Measurements from ENCODE around the gene NDUFA13.

NDUFA13 gene

DNA sequence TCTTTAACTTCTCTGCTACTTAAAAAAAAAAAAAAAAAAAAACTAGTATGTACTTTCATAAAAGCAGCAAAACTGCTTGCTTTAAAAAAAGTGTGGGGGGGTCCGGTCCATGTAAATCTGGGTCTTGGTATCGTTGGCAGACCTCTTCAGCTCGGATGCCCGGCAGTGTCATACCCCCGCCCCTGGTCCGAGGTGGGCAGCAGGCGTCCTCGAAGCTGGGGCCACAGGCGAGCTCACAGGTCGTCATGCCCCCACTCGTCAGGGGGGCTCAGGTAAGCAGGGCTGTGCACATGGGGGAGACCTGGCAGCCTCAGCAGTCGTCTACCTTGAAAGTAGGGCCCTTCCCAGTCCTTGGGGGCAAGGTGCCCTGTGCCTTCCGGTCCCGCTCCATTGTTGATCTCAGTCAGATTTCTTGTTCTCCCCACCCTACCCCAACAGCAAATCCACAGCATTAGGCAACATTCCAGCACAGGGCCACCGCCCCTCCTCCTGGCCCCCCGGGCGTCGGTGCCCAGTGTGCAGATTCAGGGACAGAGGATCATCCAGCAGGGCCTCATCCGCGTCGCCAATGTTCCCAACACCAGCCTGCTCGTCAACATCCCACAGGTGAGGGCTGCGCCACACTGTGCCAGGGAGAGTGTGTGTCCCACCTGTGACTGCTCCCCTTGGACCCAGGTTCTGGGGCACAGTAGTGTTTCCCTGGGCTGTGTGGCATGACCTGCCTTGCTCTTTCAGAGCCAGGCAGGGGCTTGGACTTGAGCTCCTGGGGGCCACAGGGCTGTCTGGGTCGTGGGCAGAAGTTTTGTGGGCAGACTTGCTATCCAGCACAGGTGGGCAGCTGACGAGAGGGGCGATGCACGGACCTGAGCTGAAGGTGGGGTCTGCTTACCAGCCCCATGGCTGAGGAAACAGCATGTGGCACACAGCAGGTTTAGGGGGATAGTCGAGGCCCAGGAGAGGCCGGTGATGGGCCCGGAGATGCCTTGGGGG is 20.1 kb upstream of the NDUFA13 start:
- H3K27me3 Mint-ChIP-seq = no peaks in the 10 kb centered on the region
- peaks cover 5% of the 10 kb centered on the region for H3K4me1 Mint-ChIP-seq (ENCODE audit: low read depth)
- H3K36me3 Mint-ChIP-seq (ENCODE audit: low read depth) = peaks cover 100% of the 10 kb centered on the region
- intact Hi-C loops (cut with micrococcal nuclease) = no loop called here
- no peak overlapping the region for H3K4me3 Mint-ChIP-seq
- H3K27ac Mint-ChIP-seq = no peak overlapping the region
- H3K9me3 Mint-ChIP-seq = no peaks in the 10 kb centered on the region

DNA sequence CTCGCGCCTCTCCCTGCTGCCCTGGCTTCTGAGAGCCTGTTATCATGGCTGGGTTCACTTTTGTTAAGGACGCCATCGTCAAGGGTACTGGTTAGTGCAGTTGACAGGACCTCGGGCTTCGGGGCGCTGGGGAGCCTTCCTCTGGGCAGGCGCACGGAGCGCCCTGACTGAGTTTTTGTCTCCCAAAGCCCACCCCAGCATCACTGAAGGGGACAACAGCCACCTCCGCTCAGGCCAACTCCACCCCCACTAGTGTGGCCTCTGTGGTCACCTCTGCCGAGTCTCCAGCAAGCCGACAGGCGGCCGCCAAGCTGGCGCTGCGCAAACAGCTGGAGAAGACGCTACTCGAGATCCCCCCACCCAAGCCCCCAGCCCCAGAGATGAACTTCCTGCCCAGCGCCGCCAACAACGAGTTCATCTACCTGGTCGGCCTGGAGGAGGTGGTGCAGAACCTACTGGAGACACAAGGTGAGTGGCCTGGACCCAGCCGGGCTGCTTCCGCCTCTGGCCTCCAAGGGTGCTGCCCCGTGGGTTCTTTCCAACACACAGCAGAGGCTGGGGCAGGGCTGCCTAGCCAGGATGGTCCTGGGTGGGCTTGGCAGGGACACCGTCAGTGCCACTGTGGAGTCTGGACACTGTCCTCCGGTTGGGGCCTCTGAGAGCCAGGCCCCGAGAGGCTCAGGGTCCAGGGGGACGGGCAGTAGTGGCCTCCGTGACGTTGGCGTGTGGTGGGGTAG is 17.6 kb upstream of the NDUFA13 start:
- intact Hi-C loops (cut with micrococcal nuclease) = no loop called here
- H3K36me3 Mint-ChIP-seq (ENCODE audit: low read depth) = peaks cover 100% of the 10 kb centered on the region
- no peak overlapping the region for H3K4me3 Mint-ChIP-seq
- no peaks in the 10 kb centered on the region for H3K27me3 Mint-ChIP-seq
- no peak overlapping the region for H3K27ac Mint-ChIP-seq
- no peaks in the 10 kb centered on the region for H3K9me3 Mint-ChIP-seq
- H3K4me1 Mint-ChIP-seq (ENCODE audit: low read depth) = no peaks in the 10 kb centered on the region

DNA sequence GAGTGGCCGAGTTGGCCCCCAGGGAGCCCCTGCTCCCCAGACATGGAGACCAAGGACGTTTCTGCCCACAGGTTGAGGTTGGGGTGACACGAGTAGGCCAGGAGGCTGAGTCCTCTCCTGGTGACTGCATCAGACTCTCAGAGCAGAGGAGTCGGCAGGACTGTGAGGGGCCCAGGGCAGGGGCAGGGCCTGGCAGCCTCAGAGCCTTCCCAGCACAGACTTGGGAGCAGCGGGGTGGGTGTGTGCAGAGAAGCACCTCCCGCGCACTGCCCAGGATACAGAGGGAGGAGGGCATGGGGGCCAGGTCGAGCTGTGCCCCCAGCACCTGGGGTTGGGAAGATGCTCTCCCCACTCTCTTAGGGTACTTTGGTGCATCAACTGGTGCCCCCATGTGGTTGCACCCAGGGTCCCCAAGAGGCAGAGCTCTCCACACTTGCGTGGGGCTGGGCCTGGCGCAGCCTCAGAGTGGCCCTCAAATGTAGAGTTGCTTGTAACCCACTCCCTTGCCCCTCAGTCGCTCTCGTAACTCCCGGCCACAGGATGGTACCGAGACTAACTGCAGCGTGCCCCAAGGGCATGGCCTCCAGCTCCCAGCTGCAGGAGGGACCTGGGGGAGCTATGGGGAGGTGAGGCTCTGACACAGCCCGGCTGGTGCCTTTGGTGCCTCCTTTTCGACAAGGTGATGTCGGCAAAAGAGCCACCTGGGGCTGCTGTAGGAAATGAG is 16.6 kb upstream of the NDUFA13 start:
- Mint-ChIP-seq H3K4me1 (ENCODE audit: low read depth) (no peaks in the 10 kb centered on the region), H3K4me3 (no peak overlapping the region), H3K27me3 (no peaks in the 10 kb centered on the region), H3K36me3 (ENCODE audit: low read depth) (peaks cover 100% of the 10 kb centered on the region), H3K27ac (no peak overlapping the region), H3K9me3 (no peaks in the 10 kb centered on the region)
- intact Hi-C loops (cut with micrococcal nuclease) = no loop called here

DNA sequence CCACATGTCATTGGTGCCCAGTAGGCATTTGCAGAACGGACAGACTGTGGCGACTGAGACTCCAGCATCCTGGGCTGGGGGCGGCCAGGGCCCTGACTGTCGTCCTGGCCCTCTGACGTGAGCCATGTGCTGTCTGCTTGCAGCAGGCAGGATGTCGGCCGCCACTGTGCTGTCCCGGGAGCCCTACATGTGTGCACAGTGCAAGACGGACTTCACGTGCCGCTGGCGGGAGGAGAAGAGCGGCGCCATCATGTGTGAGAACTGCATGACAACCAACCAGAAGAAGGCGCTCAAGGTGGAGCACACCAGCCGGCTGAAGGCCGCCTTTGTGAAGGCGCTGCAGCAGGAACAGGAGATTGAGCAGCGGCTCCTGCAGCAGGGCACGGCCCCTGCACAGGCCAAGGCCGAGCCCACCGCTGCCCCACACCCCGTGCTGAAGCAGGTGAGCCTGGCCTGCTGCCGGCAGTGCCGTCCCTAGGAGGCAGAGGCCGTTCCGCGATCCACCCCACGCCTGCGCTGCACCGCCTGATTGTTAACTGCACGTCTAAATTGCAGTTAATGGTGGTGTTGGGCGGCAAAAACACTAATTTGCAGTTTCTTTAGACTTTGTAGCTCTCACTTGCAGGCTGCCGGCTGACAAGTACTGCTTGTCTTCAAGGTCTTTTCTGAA is 14.9 kb upstream of the NDUFA13 start:
- intact Hi-C loops (cut with micrococcal nuclease) = no loop called here
- Mint-ChIP-seq H3K4me1 (ENCODE audit: low read depth) (no peaks in the 10 kb centered on the region), H3K36me3 (ENCODE audit: low read depth) (peaks cover 100% of the 10 kb centered on the region), H3K4me3 (no peak overlapping the region), H3K27me3 (no peaks in the 10 kb centered on the region), H3K9me3 (no peaks in the 10 kb centered on the region), H3K27ac (no peak overlapping the region)

DNA sequence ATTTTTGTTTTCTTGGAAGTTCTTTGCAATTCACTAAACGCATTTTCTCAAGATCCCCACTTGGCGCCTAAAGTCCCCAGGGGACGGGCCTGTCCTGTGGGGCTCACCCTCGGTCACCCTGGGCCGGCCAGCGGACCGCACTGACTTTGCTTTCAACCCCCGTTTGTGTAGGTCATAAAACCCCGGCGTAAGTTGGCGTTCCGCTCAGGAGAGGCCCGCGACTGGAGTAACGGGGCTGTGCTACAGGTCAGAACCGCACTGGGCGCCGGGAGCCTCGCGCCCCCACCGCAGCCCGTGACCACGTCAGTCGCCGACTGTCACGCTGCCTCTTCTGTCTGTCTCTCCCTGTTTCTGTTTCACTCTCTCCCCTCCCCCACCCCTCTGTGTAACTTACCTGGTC is 14.2 kb upstream of the NDUFA13 start:
- no peaks in the 10 kb centered on the region for H3K9me3 Mint-ChIP-seq
- no peaks in the 10 kb centered on the region for H3K27me3 Mint-ChIP-seq
- no peak overlapping the region for H3K27ac Mint-ChIP-seq
- intact Hi-C loops (cut with micrococcal nuclease) = no loop called here
- H3K36me3 Mint-ChIP-seq (ENCODE audit: low read depth) = peaks cover 100% of the 10 kb centered on the region
- H3K4me1 Mint-ChIP-seq (ENCODE audit: low read depth) = no peaks in the 10 kb centered on the region
- H3K4me3 Mint-ChIP-seq = no peak overlapping the region

DNA sequence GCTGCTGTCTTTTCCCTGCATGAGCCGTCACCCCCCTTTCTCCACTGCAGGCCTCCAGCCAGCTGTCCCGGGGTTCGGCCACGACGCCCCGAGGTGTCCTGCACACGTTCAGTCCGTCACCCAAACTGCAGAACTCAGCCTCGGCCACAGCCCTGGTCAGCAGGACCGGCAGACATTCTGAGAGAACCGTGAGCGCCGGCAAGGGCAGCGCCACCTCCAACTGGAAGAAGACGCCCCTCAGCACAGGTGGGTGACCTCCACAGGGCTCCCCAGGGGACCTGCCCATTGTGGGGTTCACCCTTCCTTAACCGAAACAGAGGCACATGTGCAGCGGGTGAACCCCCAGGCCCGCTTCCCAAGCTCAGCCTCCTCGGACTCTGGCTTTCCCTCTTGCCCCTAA is 13.7 kb upstream of the NDUFA13 start:
- peaks cover 100% of the 10 kb centered on the region for H3K36me3 Mint-ChIP-seq (ENCODE audit: low read depth)
- no peak overlapping the region for H3K27ac Mint-ChIP-seq
- no peak overlapping the region for H3K4me3 Mint-ChIP-seq
- no peaks in the 10 kb centered on the region for H3K9me3 Mint-ChIP-seq
- H3K27me3 Mint-ChIP-seq = no peaks in the 10 kb centered on the region
- intact Hi-C loops (cut with micrococcal nuclease) = no loop called here
- H3K4me1 Mint-ChIP-seq (ENCODE audit: low read depth) = no peaks in the 10 kb centered on the region

DNA sequence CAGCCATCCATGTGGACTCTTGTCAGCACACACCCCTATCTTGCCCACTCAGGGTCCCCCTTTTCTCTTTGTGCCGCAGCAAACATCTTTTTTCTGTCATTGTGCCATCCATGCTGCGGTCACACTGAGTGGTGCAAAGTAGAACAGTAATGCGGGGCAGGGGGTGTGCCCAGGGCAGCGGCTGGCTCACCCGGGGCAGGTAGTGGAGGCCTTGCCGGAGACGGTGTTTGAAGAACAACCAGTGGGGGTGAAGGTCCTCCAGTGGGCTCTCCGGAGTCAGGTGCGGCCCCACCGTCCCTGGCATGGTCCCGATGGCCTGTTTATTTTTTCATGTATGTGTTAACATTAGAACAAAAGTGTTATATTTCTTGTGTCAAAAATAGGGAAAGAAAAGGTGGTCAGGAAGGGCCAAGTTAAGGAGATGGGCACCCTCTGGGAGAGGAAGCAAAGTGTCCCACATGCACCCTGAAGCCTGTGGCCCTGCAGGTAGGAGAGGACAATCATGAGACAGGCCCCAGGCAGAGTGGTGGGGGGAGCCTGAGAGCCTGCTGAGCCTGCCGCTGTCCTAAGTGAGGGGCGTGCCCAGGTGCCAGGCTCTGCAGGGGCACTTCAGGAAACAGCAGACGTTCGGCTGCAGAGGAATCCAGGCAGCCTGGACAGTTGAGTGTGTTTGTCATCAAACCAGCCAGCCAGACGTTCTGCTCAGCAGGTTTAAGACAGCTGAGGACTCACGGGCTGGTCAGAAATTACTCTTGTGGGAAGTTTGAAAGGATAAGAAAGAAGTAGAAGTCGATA is 13.0 kb upstream of the NDUFA13 start:
- H3K36me3 Mint-ChIP-seq (ENCODE audit: low read depth) = peaks cover 100% of the 10 kb centered on the region
- no peaks in the 10 kb centered on the region for H3K9me3 Mint-ChIP-seq
- no peaks in the 10 kb centered on the region for H3K27me3 Mint-ChIP-seq
- no peaks in the 10 kb centered on the region for H3K4me1 Mint-ChIP-seq (ENCODE audit: low read depth)
- intact Hi-C loops (cut with micrococcal nuclease) = no loop called here
- no peak overlapping the region for H3K27ac Mint-ChIP-seq
- no peak overlapping the region for H3K4me3 Mint-ChIP-seq

DNA sequence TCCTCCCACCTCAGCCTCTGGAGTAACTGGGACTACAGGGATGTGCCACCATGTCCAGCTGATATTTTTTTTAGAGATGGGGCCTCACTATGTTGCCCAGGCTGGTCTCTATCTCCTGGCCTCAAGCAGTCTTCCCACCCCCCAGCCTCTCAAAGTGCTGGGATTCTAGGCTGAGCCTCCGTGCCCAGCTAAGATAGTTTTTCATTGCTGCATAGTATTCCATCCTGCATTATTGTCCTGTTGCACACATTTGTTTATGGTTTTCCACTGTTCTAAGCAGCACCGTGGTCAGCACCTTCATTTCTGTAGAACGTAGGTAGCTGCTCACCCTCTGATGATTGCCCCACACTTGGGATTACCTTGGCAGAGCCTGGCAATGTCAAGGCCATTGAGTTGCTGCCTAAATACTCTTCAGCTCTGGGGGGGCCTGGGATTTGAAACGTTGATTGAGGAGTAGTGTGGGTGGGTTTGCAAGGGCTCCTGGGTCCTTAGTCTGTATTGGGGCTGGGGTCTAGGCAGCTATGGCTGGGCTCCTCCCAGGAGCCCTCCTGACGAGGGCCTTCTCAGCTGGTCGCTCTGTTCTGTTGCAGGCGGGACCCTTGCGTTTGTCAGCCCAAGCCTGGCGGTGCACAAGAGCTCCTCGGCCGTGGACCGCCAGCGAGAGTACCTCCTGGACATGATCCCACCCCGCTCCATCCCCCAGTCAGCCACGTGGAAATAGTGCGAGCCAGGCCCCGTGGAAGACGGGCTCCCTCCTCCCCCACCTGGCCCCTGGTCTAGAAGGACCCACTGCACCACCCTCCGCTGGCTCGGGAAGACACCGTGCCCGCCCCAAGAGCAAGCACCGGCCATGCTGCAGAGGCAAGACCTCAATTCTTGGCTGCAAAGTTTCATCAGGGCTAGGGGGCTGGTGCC is 11.0 kb upstream of the NDUFA13 start:
- Mint-ChIP-seq H3K27me3 (no peaks in the 10 kb centered on the region), H3K27ac (no peak overlapping the region), H3K4me1 (ENCODE audit: low read depth) (no peaks in the 10 kb centered on the region), H3K4me3 (no peak overlapping the region), H3K36me3 (ENCODE audit: low read depth) (peaks cover 83% of the 10 kb centered on the region), H3K9me3 (no peaks in the 10 kb centered on the region)
- intact Hi-C loops (cut with micrococcal nuclease) = no loop called here

DNA sequence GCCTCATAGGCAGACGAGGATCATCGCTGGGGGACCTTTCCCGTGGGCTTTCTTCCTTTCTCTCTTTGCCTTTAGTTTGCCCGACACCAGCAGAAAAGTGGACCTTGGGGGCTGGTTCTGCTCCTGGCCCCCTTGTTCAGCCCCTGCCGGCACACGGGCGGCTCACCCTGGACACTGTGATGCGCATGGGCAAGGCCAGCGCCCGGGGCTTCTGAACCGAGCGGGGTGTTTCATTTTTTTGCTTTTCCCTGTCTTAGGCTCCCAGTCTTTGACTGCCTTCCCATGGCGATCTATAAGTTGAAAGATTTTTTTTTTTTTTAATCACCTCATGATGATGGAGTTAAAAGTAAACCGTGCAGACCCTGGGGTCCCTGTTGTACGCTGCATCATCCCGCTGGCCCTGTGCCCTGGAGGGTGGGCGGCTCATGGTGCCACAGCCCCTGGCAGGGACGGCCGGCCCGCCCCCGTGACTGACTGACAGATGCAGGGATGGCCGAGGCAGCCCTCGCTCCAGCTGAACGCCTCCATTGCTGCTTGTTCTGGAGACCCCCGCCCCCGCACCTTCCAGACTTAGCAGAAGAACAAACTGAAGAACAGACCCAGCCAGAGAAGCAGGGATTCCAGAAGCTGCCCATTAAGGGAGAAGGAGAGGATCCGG is 10.2 kb upstream of the NDUFA13 start:
- intact Hi-C loops (cut with micrococcal nuclease) = no loop called here
- peaks cover 75% of the 10 kb centered on the region for H3K36me3 Mint-ChIP-seq (ENCODE audit: low read depth)
- H3K4me1 Mint-ChIP-seq (ENCODE audit: low read depth) = no peaks in the 10 kb centered on the region
- H3K27ac Mint-ChIP-seq = no peak overlapping the region
- no peaks in the 10 kb centered on the region for H3K27me3 Mint-ChIP-seq
- H3K4me3 Mint-ChIP-seq = no peak overlapping the region
- H3K9me3 Mint-ChIP-seq = no peaks in the 10 kb centered on the region

DNA sequence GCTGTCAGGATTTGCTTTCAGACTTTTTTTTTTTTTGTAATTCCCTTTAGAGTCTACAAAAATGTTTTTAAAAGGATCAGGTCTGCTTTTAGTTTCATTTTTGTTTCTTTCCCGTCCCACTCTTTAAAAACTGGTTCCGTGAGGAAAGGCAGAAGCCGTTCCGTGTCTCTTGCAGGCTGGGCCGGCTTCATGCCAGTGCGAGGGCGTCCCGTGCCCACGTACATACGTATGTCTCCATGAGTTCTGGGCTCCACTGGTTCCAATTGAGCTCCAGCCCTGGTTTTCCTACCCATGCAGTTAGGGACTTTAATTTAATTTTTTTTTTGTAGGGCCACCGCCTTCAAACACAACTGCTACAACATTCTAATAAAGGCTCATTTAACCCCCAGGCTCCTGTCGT is 9.4 kb upstream of the NDUFA13 start:
- no peaks in the 10 kb centered on the region for H3K27me3 Mint-ChIP-seq
- H3K36me3 Mint-ChIP-seq (ENCODE audit: low read depth) = peaks cover 67% of the 10 kb centered on the region
- no peaks in the 10 kb centered on the region for H3K9me3 Mint-ChIP-seq
- intact Hi-C loops (cut with micrococcal nuclease) = no loop called here
- H3K4me3 Mint-ChIP-seq = no peak overlapping the region
- H3K4me1 Mint-ChIP-seq (ENCODE audit: low read depth) = no peaks in the 10 kb centered on the region
- no peak overlapping the region for H3K27ac Mint-ChIP-seq

DNA sequence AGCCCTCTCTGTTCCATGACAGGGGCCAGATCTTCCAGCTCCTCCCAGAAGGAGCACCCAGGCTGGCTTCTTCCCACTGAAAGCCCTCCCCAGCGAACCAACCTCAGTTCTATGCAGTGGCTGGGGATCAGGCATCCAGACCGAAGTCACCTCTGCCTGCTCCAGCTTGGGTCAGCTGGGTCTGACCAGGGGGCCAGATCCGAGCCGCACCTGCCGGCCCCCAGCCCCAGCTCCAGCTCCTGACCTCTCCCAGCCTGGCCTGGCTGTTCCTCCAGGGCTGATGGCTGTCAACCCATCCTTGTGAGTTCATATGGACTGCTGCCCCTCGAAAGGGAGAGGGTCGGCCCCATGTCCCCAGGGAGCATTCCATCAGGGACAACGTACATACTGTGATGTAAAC is 8.7 kb upstream of the NDUFA13 start:
- Mint-ChIP-seq H3K27me3 (no peaks in the 10 kb centered on the region), H3K36me3 (ENCODE audit: low read depth) (peaks cover 60% of the 10 kb centered on the region), H3K27ac (no peak overlapping the region), H3K9me3 (no peaks in the 10 kb centered on the region), H3K4me3 (no peak overlapping the region), H3K4me1 (ENCODE audit: low read depth) (no peaks in the 10 kb centered on the region)
- intact Hi-C loops (cut with micrococcal nuclease) = no loop called here

DNA sequence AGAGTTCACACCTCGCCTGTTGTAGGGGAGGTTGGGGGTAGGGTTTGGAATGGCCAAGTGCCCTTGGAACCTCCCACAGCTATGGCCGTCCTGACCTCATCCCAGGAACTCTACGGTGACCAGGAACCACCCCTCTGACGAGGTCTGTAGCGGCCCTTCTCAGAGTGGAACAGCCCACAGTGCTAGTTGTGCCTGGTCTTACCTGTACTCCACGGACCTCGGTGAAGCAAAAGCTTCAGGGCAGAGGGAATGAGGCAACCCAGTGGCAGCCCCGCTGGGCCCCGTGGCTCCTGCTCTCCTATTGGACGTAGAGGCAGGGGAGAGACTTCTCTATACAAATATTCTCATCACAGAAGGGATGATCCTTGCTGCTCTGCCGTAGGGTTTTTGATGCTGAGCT is 7.8 kb upstream of the NDUFA13 start:
- intact Hi-C loops (cut with micrococcal nuclease) = no loop called here
- Mint-ChIP-seq H3K4me3 (no peak overlapping the region), H3K4me1 (ENCODE audit: low read depth) (no peaks in the 10 kb centered on the region), H3K36me3 (ENCODE audit: low read depth) (peaks cover 51% of the 10 kb centered on the region), H3K27ac (no peak overlapping the region), H3K27me3 (no peaks in the 10 kb centered on the region), H3K9me3 (no peaks in the 10 kb centered on the region)

Measured in dendritic cell treated with granulocyte-macrophage colony-stimulating factor and Interleukin-4, amounts not matched to agents 40 ng/mL and 50 ng/mL, for 4 days (primary cell).